ENCODE results near the gene VCX3A.
"Not testable (repeated sequence)": the region's sequence is repeated elsewhere in the genome, so short reads cannot be mapped to it uniquely, and the experiment has no call there.

The VCX3A gene

DNA sequence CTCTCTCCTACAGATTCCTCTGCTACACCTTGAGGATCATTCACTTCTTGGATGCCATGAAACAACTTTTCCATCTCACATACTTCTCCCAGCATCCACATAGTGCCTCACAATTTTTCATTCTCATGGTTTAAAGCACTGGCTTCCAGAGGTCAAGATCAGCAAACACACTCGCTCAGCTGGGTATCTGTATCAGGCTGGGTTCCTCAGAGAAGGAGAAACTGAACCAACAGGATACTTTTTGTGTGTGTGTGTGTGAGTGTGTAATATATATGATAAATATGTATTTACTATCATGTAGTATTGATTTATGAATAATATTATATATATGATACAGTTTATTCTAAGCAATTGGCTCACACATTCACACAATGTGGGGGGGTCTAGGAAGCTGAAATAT lies at the start of gene VCX3A:
TSS of gene VCX3A (minus strand) at position 101 of the 400 bp plus-strand sequence. CDS start 621 bp downstream, outside the sequence.
- not testable (repeated sequence) for DNase-seq (ENCODE audit: low read depth in 2 of 2)

DNA sequence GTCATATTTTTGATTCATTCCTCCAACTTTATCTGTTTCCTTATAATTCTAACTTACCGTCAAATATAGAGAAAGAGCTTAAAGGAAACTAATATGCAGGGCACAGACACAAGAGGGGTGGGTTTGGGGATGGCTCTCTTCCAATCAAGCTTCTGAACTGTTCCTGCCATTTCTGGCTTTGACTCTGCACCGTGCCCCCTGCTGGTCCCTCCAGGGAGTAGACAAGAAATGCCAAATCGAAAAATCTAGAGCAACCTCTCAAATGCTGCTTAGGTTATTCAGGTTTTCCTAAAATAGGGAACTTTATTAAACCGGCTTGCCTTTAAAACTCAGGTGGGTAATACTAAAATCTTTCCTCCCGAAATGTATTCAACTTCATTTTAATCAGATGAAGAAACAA lies 39.8 kb upstream of the VCX3A start:
- DNase-seq (ENCODE audit: low read depth in 2 of 2), result no peak

DNA sequence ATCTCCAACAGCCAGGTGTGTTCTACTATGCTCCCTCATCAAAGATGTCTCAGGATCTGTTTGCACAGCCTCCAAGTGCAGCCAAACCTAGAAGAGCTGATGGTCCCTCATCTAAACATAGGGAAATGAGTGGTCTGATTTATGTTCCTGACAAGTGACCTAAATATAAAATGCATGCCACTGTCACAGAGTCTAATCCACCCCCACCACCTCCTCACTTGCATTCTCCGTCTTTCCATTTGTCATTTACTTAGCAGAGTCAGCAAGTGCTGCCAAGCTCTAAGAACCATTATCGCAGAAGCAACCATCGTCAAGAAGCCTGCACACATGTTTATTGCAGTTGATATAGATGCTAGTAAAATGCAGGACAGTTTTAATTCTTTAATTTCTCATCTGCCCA lies 33.1 kb upstream of the VCX3A start:
- no peak for DNase-seq (ENCODE audit: low read depth in 2 of 2)

DNA sequence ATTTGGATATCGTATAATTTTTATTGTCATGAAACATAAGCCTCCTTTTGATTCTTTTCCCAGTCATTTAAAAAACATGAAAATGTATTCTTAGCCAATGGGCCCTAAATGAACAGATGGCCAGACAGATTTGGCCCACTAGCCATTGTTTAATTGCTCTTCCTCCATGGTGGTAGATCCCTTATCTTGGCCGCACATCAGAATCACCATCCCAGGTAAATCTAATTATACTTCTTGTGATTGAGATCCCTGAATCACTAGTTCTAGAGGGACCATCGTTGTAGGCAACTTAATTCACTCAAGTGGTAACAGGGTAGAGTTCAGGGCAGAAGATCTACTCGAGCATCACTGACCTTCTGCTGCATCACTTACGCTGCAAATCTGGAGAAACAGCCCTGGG lies 24.1 kb upstream of the VCX3A start:
- no peak for DNase-seq (ENCODE audit: low read depth in 2 of 2)

- DNase-seq (ENCODE audit: low read depth in 2 of 2), result no peak
These were observed 22.8 kb upstream of the VCX3A start for GRCh38 chrX:6557690-6558089.

DNA sequence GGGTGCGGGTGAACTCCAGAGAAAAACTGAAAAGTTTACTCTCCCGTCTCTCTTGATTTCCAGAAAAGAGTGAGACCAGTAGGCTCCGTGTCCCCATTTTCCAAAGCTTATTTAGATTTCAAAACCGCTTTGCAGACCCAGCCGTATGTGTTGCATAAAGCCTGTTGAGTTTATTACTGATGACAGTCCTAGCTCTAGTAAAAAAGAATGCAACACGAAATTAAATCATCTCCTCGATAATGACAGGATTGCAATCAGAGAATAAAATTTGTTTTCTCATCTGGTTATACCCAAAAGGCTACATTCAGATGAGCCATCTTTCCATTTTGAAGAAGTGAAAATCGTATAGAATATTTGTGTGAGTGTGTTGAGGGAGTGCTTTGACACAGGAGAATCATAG lies 16.1 kb upstream of the VCX3A start:
- no peak for DNase-seq (ENCODE audit: low read depth in 2 of 2)

- no peak for DNase-seq (ENCODE audit: low read depth in 2 of 2)
These were observed 10.8 kb upstream of the VCX3A start for GRCh38 chrX:6545712-6546111.

DNA sequence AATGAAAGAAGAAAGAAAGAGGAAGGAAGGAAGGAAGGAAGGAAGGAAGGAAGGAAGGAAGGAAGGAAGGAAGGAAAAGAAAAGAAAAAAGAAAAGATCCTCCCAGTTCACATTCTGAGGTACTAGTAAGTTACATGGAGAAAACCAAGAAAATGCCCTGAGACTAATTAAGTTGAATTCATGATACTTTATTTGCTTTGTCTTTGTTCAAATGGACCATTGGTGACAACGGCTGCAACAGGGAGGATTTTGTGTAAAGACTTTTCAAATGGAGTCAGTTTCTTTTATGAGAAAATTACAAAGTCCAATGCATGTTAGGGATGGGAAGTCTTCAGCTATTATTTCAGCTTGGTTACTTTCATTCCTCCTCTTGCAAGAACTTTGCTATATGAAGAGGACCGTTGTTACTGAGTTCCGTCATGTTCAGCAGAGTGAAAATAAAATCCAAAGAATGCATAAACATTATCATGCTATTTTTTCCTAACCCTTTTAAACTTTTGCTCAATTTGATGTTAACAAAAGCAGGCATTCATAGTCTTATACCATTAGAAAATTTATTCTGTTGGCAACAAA lies 8.3 kb downstream of the VCX3A start:
- DNase-seq (ENCODE audit: low read depth in 2 of 2), result no peak

- DNase-seq (ENCODE audit: low read depth in 2 of 2), result no peak
These were observed 17.5 kb downstream of the VCX3A start for GRCh38 chrX:6517376-6517775.

DNA sequence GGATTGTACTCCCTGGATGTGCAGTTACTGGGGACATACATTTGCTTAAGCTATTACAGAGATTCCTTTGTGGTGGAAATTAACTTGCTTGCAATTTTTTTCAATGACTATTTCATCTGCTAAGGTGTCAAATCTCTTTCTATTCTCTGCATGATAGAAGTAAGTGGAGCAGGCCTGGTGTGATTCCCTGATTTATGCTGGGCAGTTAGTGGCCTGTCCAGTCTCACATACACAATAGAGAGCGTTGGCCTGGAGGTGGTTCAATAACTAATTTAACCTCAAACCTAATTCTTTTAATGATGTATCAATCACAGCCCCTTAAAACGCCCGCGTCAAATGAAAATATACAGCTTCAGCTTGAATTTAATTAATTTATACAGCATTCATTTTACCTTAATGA lies 28.5 kb downstream of the VCX3A start:
- DNase-seq (ENCODE audit: low read depth in 2 of 2), result no peak

GRCh38 chrX:6505960-6506359 lies 29.0 kb downstream of the VCX3A start:
- no peak for DNase-seq (ENCODE audit: low read depth in 2 of 2)

DNA sequence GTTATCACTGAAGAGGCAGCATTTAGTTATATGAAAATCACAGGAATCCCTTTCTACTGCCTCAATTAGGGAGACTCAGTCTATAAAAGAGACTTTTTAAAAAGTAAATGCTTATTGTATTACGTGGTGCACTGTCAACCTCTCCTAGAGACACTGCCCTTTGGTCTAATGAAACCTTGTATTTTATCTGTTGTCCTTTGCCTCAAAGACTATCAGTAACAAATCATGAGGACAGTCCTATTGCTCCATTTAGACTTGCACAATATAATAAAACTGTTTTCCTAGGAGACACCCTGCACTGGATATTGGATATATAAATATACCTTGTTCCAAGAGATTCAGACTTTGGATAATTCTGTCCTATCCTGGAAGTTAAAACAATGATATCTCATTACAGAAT lies 34.2 kb downstream of the VCX3A start:
- no peak for DNase-seq (ENCODE audit: low read depth in 2 of 2)

DNA sequence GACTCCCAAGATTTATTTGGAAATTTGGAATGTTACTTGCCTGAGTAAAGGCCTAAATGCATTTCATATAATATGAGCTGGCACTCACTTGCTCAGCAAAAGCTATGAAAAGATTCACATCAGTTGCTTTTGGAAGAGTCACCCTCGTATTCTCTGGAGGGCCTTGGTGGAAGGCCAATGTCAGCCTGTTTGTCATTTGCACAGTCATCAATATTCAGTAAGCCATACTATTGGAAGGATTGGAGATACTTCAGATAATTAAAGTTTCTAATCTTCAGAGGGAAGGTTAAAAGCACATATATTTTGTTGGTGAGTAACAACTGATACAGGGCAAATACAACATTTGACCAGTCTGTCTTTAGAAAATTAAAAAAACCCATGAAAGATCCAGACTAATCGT lies 36.6 kb downstream of the VCX3A start:
- DNase-seq (ENCODE audit: low read depth in 2 of 2), result no peak

Measured in stimulated activated CD8-positive, alpha-beta memory T cell treated with anti-CD3 and anti-CD28 coated beads, Interleukin-2, amount 100 ng/mL, for 1 hour (primary cell).